HepG2 (cell line): Measurements from ENCODE around the gene YWHAE. TPM values are rescaled to one million over a fixed set of nuclear protein-coding genes. Genes with fewer than 3 reads are reported as not detected.

Experiments used
- ATF5 ChIP-seq: sonication (generic); formaldehyde crosslinking; IDR thresholded peaks from 2 replicates; pipeline ENCODE4 v1.4.0; 2020; ENCODE audit warnings: mild to moderate bottlenecking, low read depth, missing genetic modification reagents
- KAT8 ChIP-seq: IDR thresholded peaks from 2 replicates; pipeline ENCODE4 v1.6.1; 2016; ENCODE audit warnings: missing genetic modification reagents, missing compliant biosample characterization
- KDM5B ChIP-seq: sonication (generic); formaldehyde crosslinking; IDR thresholded peaks from 2 replicates; pipeline ENCODE4 v1.4.0; 2020; ENCODE audit warnings: missing genetic modification reagents, mild to moderate bottlenecking, borderline replicate concordance
- MBD4 ChIP-seq: IDR thresholded peaks from 2 replicates; pipeline ENCODE4 v1.6.1; 2012; ENCODE audit warnings: low read length, inconsistent platforms, borderline replicate concordance
- MEIS1 ChIP-seq: sonication (generic); formaldehyde crosslinking; IDR thresholded peaks from 2 replicates; pipeline ENCODE4 v1.9.0; 2021; ENCODE audit warnings: mild to moderate bottlenecking, missing genetic modification reagents, moderate library complexity, borderline replicate concordance
- MNT ChIP-seq: fragments of 450-650 bp; IDR thresholded peaks from 2 replicates; pipeline ENCODE4 v1.6.1; 2016
- POLR2AphosphoS5 ChIP-seq: IDR thresholded peaks from 2 replicates; pipeline ENCODE4 v1.6.1; 2012; ENCODE audit warnings: low read depth, low read length
- RCOR2 ChIP-seq: IDR thresholded peaks from 2 replicates; pipeline ENCODE4 v1.6.1; 2016; ENCODE audit warnings: missing biosample characterization, missing genetic modification reagents
- ZBTB20 ChIP-seq: sonication (generic); formaldehyde crosslinking; IDR thresholded peaks from 2 replicates; pipeline ENCODE4 v1.8.1; 2023; ENCODE audit warnings: missing genetic modification reagents, low read depth, mild to moderate bottlenecking, borderline replicate concordance
- ZNF343 ChIP-seq: sonication (generic); formaldehyde crosslinking; IDR thresholded peaks from 2 replicates; pipeline ENCODE4 v1.4.0; 2020; ENCODE audit warnings: mild to moderate bottlenecking, missing genetic modification reagents
- ZNF44 ChIP-seq: sonication (generic); formaldehyde crosslinking; IDR thresholded peaks from 2 replicates; pipeline ENCODE4 v1.5.1; 2020; ENCODE audit warnings: mild to moderate bottlenecking, missing genetic modification reagents
- ZNF546 ChIP-seq: sonication (generic); formaldehyde crosslinking; conservative IDR thresholded peaks from 2 replicates; pipeline ENCODE4 v1.8.1; 2023; ENCODE audit warnings: mild to moderate bottlenecking, missing genetic modification reagents
- ZNF703 ChIP-seq: sonication (generic); formaldehyde crosslinking; IDR thresholded peaks from 2 replicates; pipeline ENCODE4 v1.5.1; 2020; ENCODE audit warnings: missing genetic modification reagents, mild to moderate bottlenecking, moderate library complexity, borderline replicate concordance
- polyA plus RNA-seq, 8 experiments: library from polyadenylated mRNA; depleted of rRNA in 3 of 8; stranded (reverse) in 7 of 8; unstranded in 1 of 8; fragments of >200 nt; fragmentation: Illumina TruSeq in 4 of 8; extraction: Trizol in 4 of 8; gene quantifications; 2 replicates each; pipeline versions ENCODE4 v1.2.1 to v1.2.3, GENCODE V29; 2011 to 2016; ENCODE audit warnings: low read depth in 4 of 8, missing spikeins in 1 of 8, mixed read lengths in 1 of 8; ENCODE audit not compliant: insufficient read depth in 1 of 8
- total RNA-seq, 5 experiments: library from RNA; depleted of rRNA; stranded (reverse); fragments of >200 nt; fragmentation: Illumina TruSeq; extraction: Trizol; gene quantifications; 2 replicates each; pipeline ENCODE4 v1.2.3, GENCODE V29; 2016; ENCODE audit warnings: low read depth in 1 of 5
- TF ChIP-seq, protein P1 (sequence below): sonication (generic); formaldehyde crosslinking; IDR thresholded peaks from 2 replicates; pipeline ENCODE4 v1.5.0; 2020; ENCODE audit warnings: mild to moderate bottlenecking, missing genetic modification reagents
- TF ChIP-seq, protein P2 (sequence below): sonication (generic); formaldehyde crosslinking; IDR thresholded peaks from one replicate; pipeline ENCODE4 v1.5.1; 2020; ENCODE audit warnings: mild to moderate bottlenecking, missing genetic modification reagents; ENCODE audit errors: not compliant biosample characterization

The YWHAE gene
- total and polyA plus RNA-seq, 2 of the 13 experiments (the other 11 are each of a cell fraction or from before 2014, with no cell fraction given) = 256 to 335 TPM

GRCh38 chr17:1399679-1400512, at the start of gene YWHAE (continued):
- TF ChIP-seq KAT8 (CRISPR knock-in tag) (peak; percentile 97), MEIS1 (peak; percentile 78; the same call in 1 of the 2 replicates), MBD4 (no peak), KDM5B (0 out of 2 replicates have a peak, but pooled peaks have one; percentile 34), ZBTB20 (CRISPR knock-in tag) (no peak), ZNF343 (CRISPR knock-in tag) (no peak), ZNF546 (CRISPR knock-in tag) (0 out of 2 replicates have a peak, but pooled peaks have one; percentile 24), POLR2AphosphoS5 (peak; percentile 95), ZNF703 (CRISPR knock-in tag) (peak; percentile 76; the same call in 1 of the 2 replicates), ATF5 (CRISPR knock-in tag) (no peak), ZNF44 (CRISPR knock-in tag) (no peak), RCOR2 (CRISPR knock-in tag) (no peak), MNT (peak; percentile 78)
- TF ChIP-seq, protein P1, sequence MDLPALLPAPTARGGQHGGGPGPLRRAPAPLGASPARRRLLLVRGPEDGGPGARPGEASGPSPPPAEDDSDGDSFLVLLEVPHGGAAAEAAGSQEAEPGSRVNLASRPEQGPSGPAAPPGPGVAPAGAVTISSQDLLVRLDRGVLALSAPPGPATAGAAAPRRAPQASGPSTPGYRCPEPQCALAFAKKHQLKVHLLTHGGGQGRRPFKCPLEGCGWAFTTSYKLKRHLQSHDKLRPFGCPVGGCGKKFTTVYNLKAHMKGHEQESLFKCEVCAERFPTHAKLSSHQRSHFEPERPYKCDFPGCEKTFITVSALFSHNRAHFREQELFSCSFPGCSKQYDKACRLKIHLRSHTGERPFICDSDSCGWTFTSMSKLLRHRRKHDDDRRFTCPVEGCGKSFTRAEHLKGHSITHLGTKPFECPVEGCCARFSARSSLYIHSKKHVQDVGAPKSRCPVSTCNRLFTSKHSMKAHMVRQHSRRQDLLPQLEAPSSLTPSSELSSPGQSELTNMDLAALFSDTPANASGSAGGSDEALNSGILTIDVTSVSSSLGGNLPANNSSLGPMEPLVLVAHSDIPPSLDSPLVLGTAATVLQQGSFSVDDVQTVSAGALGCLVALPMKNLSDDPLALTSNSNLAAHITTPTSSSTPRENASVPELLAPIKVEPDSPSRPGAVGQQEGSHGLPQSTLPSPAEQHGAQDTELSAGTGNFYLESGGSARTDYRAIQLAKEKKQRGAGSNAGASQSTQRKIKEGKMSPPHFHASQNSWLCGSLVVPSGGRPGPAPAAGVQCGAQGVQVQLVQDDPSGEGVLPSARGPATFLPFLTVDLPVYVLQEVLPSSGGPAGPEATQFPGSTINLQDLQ = no peak; the same call in 1 of the 2 replicates
- TF ChIP-seq, protein P2, sequence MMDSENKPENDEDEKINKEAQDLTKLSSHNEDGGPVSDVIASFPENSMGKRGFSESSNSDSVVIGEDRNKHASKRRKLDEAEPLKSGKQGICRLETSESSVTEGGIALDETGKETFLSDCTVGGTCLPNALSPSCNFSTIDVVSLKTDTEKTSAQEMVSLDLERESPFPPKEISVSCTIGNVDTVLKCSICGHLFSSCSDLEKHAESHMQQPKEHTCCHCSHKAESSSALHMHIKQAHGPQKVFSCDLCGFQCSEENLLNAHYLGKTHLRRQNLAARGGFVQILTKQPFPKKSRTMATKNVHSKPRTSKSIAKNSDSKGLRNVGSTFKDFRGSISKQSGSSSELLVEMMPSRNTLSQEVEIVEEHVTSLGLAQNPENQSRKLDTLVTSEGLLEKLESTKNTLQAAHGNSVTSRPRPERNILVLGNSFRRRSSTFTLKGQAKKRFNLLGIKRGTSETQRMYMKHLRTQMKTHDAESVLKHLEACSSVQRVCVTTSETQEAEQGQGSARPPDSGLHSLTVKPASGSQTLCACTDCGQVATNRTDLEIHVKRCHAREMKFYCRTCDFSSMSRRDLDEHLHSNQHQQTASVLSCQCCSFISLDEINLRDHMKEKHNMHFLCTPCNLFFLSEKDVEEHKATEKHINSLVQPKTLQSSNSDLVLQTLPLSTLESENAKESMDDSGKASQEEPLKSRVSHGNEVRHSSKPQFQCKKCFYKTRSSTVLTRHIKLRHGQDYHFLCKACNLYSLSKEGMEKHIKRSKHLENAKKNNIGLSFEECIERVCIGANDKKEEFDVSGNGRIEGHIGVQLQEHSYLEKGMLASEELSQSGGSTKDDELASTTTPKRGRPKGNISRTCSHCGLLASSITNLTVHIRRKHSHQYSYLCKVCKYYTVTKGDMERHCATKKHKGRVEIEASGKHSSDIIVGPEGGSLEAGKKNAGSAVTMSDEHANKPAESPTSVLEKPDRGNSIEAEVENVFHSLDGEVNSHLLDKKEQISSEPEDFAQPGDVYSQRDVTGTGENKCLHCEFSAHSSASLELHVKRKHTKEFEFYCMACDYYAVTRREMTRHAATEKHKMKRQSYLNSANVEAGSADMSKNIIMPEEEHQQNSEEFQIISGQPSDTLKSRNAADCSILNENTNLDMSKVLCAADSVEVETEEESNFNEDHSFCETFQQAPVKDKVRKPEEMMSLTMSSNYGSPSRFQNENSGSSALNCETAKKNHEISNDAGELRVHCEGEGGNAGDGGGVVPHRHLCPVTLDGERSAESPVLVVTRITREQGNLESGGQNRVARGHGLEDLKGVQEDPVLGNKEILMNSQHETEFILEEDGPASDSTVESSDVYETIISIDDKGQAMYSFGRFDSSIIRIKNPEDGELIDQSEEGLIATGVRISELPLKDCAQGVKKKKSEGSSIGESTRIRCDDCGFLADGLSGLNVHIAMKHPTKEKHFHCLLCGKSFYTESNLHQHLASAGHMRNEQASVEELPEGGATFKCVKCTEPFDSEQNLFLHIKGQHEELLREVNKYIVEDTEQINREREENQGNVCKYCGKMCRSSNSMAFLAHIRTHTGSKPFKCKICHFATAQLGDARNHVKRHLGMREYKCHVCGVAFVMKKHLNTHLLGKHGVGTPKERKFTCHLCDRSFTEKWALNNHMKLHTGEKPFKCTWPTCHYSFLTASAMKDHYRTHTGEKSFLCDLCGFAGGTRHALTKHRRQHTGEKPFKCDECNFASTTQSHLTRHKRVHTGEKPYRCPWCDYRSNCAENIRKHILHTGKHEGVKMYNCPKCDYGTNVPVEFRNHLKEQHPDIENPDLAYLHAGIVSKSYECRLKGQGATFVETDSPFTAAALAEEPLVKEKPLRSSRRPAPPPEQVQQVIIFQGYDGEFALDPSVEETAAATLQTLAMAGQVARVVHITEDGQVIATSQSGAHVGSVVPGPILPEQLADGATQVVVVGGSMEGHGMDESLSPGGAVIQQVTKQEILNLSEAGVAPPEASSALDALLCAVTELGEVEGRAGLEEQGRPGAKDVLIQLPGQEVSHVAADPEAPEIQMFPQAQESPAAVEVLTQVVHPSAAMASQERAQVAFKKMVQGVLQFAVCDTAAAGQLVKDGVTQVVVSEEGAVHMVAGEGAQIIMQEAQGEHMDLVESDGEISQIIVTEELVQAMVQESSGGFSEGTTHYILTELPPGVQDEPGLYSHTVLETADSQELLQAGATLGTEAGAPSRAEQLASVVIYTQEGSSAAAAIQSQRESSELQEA = no peak
